GM06990 (cell line): ENCODE results near the gene DCHS2.
A peak's percentile ranks its signal among the peaks of the same experiment; 100 is the strongest.

Source experiments
- DNase-seq: peaks from one replicate; pipeline ENCODE4 v3.0.0-alpha.2; 2011; ENCODE audit not compliant: insufficient read length; ENCODE audit errors: extremely low read depth
- H3K27me3 ChIP-seq: replicated peaks from 2 replicates; pipeline ENCODE4 v1.6.0; 2011; ENCODE audit warnings: low read length; ENCODE audit not compliant: control insufficient read depth, insufficient read depth
- H3K36me3 ChIP-seq: 2 replicates; pipeline ENCODE4 v1.5.1; 2011; ENCODE audit warnings: low read length; ENCODE audit not compliant: control insufficient read depth, insufficient read depth
- H3K4me3 ChIP-seq: replicated peaks from 2 replicates; pipeline ENCODE4 v1.5.1; 2011; ENCODE audit warnings: low read depth, mild to moderate bottlenecking, control low read depth, low read length
- CTCF ChIP-seq: IDR thresholded peaks from 2 replicates; pipeline ENCODE4 v1.5.1; 2011; ENCODE audit warnings: low read length, control low read depth, mild to moderate bottlenecking, inconsistent platforms; ENCODE audit not compliant: insufficient read depth, poor library complexity, severe bottlenecking

The DCHS2 gene

DNA sequence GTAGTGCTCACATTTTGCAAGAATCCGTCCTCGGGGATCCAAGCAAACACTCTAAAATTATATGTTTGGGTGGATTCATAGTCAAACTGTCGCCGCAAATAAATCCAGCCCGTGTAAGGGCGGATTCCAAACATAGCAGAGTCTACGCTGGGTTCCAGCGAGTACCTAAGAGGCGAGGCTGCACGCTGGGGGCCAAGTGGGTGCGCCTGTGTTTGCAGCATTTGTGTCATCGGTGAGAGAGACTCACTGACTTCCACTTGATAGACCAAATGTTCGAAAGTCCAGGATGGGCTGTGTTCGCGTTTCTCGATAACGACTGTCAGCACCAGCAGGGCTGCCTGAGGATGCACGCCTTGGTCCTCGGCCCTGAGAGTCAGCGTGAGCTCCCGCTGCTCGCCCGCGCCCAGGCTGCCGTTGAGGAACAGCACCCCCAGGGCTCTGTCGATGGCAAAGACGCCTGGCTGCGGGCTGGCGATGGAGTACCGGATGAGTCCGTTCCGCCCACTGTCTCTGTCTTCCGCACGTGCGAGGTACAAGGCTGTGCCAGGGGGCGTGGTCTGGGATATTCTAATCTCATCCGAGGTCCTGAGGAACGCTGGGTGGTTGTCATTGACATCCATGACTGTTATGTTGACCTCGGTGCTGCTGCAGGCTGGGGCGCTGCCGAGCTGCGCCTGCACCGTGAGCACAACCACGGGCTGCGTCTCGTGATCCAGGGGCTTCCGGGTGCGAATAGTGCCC lies 158.7 kb downstream of the DCHS2 start:
- DNase-seq, result peak; percentile 7
- peak; percentile 10 for TF ChIP-seq CTCF

DNA sequence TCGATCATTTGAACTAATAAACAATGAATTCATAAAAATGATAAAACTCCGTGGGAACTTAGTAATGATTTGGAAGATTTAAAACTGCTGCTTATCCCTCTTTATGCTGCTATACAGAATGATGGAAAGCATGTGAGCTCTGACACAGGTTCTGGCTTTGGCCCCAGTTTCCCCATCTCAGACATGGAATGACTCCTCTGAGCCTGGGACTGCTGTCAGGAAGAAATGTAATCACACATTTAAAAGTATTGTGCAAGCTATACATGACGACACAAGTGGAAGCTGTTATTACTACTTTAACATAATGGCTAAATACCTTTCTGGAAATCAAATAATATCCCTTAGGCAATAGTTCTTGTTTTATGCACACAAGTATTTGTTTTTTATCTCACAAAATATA lies 161.7 kb downstream of the DCHS2 start:
- no peak for DNase-seq
- H3K36me3 ChIP-seq, result no peaks in the 10 kb centered on the region
- H3K4me3 ChIP-seq, result no peak overlapping the region
- no peaks in the 10 kb centered on the region; the same call in 1 of the 2 replicates for H3K27me3 ChIP-seq
- TF ChIP-seq CTCF, result no peak

More for the DNA sequence above, 158.7 kb downstream of the DCHS2 start:
- H3K36me3 ChIP-seq, result no peaks in the 10 kb centered on the region
- H3K27me3 ChIP-seq, result no peaks in the 10 kb centered on the region; the same call in 1 of the 2 replicates
- peak overlapping the region; percentile 35 for H3K4me3 ChIP-seq

GRCh38 chr4:154329268-154329868 lies 162.2 kb downstream of the DCHS2 start:
- DNase-seq, result no peak
- no peak overlapping the region for H3K4me3 ChIP-seq

GRCh38 chr4:154328030-154328429 lies 163.6 kb downstream of the DCHS2 start:
- Histone ChIP-seq H3K4me3 (no peak overlapping the region), H3K27me3 (no peaks in the 10 kb centered on the region; the same call in 1 of the 2 replicates), H3K36me3 (no peaks in the 10 kb centered on the region)
- TF ChIP-seq CTCF, result no peak
- DNase-seq, result no peak

More at GRCh38 chr4:154329268-154329868, 162.2 kb downstream of the DCHS2 start:
- TF ChIP-seq CTCF, result peak; percentile 32
- no peaks in the 10 kb centered on the region for H3K36me3 ChIP-seq
- no peaks in the 10 kb centered on the region; the same call in 1 of the 2 replicates for H3K27me3 ChIP-seq

DNA sequence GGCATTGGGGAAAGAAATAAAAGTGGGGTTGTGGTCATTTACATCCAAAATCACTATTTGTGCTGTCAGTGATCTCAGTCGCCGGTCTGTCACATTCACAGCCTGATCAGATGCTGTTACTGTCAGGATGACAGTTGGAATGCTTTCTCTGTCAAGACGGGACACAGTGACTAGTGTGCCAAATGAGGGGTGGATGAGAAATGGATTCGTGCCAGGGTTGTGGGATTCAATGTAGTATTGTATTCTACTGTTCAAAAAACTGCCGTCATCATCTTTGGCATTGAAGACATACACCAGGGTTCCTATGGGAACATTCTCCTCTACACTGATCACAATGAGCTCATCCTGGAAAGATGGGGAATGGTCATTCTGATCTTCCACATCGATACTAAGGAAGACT lies 171.1 kb downstream of the DCHS2 start:
- no peaks in the 10 kb centered on the region for H3K27me3 ChIP-seq
- no peak for TF ChIP-seq CTCF
- no peak for DNase-seq
- H3K4me3 ChIP-seq, result no peak overlapping the region
- no peaks in the 10 kb centered on the region for H3K36me3 ChIP-seq
